GM12878 (cell line): Measurements from ENCODE around the gene TLR10. TPM values are rescaled to one million over a fixed set of nuclear protein-coding genes. Genes with fewer than 3 reads are reported as not detected.

Experiments
- BHLHE40 ChIP-seq, 2 experiments: fragments of 450-650 bp in 1 of 2; IDR thresholded peaks; 2 replicates each; pipeline ENCODE4 v1.6.1; 2011 to 2017; ENCODE audit warnings: low read depth in 2 of 2, borderline replicate concordance in 1 of 2, improper control_type of control experiment in 1 of 2, low read length in 1 of 2, mild to moderate bottlenecking in 1 of 2
- CBX5 ChIP-seq: sonication (generic); IDR thresholded peaks from 2 replicates; pipeline ENCODE4 v1.6.1; 2016; ENCODE audit warnings: low read depth, moderate library complexity, mild to moderate bottlenecking, inconsistent platforms
- HCFC1 ChIP-seq: fragments of 150-350 bp; IDR thresholded peaks from 2 replicates; pipeline ENCODE4 v1.6.1; 2014; ENCODE audit warnings: low read length
- JUNB ChIP-seq: IDR thresholded peaks from 2 replicates; pipeline ENCODE4 v1.6.1; 2016; ENCODE audit warnings: antibody characterized with exemption, mild to moderate bottlenecking
- PAX5 ChIP-seq: IDR thresholded peaks from 2 replicates; pipeline ENCODE4 v1.6.1; 2011; ENCODE audit warnings: low read depth, low read length, borderline replicate concordance
- RAD21 ChIP-seq: IDR thresholded peaks from 2 replicates; pipeline ENCODE4 v1.6.1; 2011; ENCODE audit warnings: mild to moderate bottlenecking, low read depth, low read length, moderate library complexity; ENCODE audit not compliant: insufficient read depth
- RAD51 ChIP-seq: fragments of 450-650 bp; IDR thresholded peaks from 2 replicates; pipeline ENCODE4 v1.6.1; 2016; ENCODE audit warnings: moderate library complexity, mild to moderate bottlenecking, inconsistent platforms
- STAT3 ChIP-seq: IDR thresholded peaks from 2 replicates; pipeline ENCODE4 v1.6.1; 2011; ENCODE audit warnings: low read depth, low read length, improper control_type of control experiment
- SUPT20H ChIP-seq: IDR thresholded peaks from 2 replicates; pipeline ENCODE4 v1.6.1; 2011; ENCODE audit warnings: low read depth, mild to moderate bottlenecking, low read length, moderate library complexity, borderline replicate concordance; ENCODE audit not compliant: control insufficient read depth
- TCF7 ChIP-seq: IDR thresholded peaks from 2 replicates; pipeline ENCODE4 v1.6.1; 2014; ENCODE audit warnings: antibody characterized with exemption, borderline replicate concordance
- ZNF207 ChIP-seq: fragments of 450-650 bp; IDR thresholded peaks from 2 replicates; pipeline ENCODE4 v1.6.1; 2014; ENCODE audit warnings: antibody characterized with exemption, mild to moderate bottlenecking, borderline replicate concordance
- polyA plus RNA-seq, 11 experiments: library from polyadenylated mRNA; depleted of rRNA in 4 of 11; unstranded in 6 of 11; stranded (reverse) in 5 of 11; fragments of >200 nt; fragmentation: Nextera tagmentation in 4 of 11; fragmentation: Illumina TruSeq in 1 of 11; extraction: Ambion mirVana in 4 of 11; extraction: Trizol in 1 of 11; gene quantifications; 1 replicate in 1 of 11; 2 replicates in 10 of 11; pipeline versions ENCODE4 v1.2.1 to v1.2.3, GENCODE V29; 2011 to 2016; ENCODE audit warnings: inconsistent platforms in 2 of 11, missing spikeins in 2 of 11, low read depth in 1 of 11
- total RNA-seq, 4 experiments: library from RNA; depleted of rRNA in 3 of 4; stranded (reverse); fragments of >200 nt in 3 of 4; fragmentation: Illumina TruSeq in 1 of 4; extraction: Trizol in 1 of 4; gene quantifications; 2 replicates each; pipeline versions ENCODE4 v1.2.1 to v1.2.3, GENCODE V29; 2013 to 2021
- TF ChIP-seq, protein P1 (sequence below): fragments of 450-650 bp; IDR thresholded peaks from 2 replicates; pipeline ENCODE4 v1.6.1; 2017; ENCODE audit warnings: mild to moderate bottlenecking, moderate library complexity
- TF ChIP-seq, protein P2 (sequence below): fragments of 450-650 bp; formaldehyde crosslinking; IDR thresholded peaks from 2 replicates; pipeline ENCODE4 v1.5.0; 2022; ENCODE audit warnings: mild to moderate bottlenecking, missing genetic modification characterization
- TF ChIP-seq, protein P3 (sequence below): fragments of 450-650 bp; IDR thresholded peaks from 2 replicates; pipeline ENCODE4 v1.6.1; 2016; ENCODE audit warnings: mild to moderate bottlenecking
- TF ChIP-seq, protein P4 (sequence below): IDR thresholded peaks from 2 replicates; pipeline ENCODE4 v1.6.1; 2011; ENCODE audit warnings: mild to moderate bottlenecking, low read depth, low read length, moderate library complexity; ENCODE audit not compliant: insufficient replicate concordance
- TF ChIP-seq, protein P5 (sequence below): IDR thresholded peaks from 2 replicates; pipeline ENCODE4 v1.6.1; 2012; ENCODE audit warnings: low read depth, low read length, improper control_type of control experiment

TLR10 gene
- total and polyA plus RNA-seq, 10 of the 15 experiments (the other 5 are each of a cell fraction or from before 2014, with no cell fraction given): 31.5 to 149 (median 64.9) TPM

DNA sequence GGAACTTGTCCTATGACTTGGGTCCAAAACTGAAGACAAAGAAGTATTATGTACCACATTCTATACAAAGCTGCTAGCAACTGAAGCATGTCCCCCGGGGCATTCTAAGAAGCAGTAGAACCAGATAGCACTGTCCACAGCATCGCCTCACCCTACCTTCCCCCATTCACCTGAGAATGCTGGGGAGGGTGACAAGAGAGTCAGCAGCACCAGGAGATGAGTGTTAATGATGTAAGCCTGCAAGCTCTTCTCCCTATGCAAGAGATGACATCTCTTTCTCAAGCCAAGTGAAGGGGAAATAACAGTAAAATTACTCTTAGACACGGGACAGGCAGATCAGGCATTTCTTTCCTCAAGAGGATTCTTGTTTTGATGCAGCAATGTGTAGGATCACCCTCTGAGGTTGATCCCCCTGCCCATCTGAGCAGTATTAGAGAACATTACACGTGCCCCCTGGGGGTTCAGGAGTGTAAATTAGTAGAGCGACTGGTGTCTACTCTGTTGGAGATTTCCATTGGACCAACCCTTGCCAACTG lies 35.7 kb upstream of the TLR10 start (continued):
- TF ChIP-seq, protein P1, sequence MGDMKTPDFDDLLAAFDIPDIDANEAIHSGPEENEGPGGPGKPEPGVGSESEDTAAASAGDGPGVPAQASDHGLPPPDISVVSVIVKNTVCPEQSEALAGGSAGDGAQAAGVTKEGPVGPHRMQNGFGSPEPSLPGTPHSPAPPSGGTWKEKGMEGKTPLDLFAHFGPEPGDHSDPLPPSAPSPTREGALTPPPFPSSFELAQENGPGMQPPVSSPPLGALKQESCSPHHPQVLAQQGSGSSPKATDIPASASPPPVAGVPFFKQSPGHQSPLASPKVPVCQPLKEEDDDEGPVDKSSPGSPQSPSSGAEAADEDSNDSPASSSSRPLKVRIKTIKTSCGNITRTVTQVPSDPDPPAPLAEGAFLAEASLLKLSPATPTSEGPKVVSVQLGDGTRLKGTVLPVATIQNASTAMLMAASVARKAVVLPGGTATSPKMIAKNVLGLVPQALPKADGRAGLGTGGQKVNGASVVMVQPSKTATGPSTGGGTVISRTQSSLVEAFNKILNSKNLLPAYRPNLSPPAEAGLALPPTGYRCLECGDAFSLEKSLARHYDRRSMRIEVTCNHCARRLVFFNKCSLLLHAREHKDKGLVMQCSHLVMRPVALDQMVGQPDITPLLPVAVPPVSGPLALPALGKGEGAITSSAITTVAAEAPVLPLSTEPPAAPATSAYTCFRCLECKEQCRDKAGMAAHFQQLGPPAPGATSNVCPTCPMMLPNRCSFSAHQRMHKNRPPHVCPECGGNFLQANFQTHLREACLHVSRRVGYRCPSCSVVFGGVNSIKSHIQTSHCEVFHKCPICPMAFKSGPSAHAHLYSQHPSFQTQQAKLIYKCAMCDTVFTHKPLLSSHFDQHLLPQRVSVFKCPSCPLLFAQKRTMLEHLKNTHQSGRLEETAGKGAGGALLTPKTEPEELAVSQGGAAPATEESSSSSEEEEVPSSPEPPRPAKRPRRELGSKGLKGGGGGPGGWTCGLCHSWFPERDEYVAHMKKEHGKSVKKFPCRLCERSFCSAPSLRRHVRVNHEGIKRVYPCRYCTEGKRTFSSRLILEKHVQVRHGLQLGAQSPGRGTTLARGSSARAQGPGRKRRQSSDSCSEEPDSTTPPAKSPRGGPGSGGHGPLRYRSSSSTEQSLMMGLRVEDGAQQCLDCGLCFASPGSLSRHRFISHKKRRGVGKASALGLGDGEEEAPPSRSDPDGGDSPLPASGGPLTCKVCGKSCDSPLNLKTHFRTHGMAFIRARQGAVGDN: peak; percentile 28; the same call in 1 of the 2 replicates
- TF ChIP-seq STAT3 (no peak; the same call in 1 of the 2 replicates), CBX5 (no peak), TCF7 (no peak), SUPT20H (no peak), RAD21 (no peak), BHLHE40 (IDR thresholded peaks at IDR 0.05; ENCODE audit: borderline replicate concordance in 1 of 2, low read depth in 2 of 2, low read length in 1 of 2) (peak; percentile 65 to 82; a peak in 3 of 4 replicates), HCFC1 (0 out of 2 replicates have a peak, but pooled peaks have one; percentile 37), ZNF207 (peak; percentile 73; the same call in 1 of the 2 replicates), JUNB (peak; percentile 64), PAX5 (peak; percentile 82), RAD51 (0 out of 2 replicates have a peak, but pooled peaks have one; percentile 37)
- TF ChIP-seq, protein P2, sequence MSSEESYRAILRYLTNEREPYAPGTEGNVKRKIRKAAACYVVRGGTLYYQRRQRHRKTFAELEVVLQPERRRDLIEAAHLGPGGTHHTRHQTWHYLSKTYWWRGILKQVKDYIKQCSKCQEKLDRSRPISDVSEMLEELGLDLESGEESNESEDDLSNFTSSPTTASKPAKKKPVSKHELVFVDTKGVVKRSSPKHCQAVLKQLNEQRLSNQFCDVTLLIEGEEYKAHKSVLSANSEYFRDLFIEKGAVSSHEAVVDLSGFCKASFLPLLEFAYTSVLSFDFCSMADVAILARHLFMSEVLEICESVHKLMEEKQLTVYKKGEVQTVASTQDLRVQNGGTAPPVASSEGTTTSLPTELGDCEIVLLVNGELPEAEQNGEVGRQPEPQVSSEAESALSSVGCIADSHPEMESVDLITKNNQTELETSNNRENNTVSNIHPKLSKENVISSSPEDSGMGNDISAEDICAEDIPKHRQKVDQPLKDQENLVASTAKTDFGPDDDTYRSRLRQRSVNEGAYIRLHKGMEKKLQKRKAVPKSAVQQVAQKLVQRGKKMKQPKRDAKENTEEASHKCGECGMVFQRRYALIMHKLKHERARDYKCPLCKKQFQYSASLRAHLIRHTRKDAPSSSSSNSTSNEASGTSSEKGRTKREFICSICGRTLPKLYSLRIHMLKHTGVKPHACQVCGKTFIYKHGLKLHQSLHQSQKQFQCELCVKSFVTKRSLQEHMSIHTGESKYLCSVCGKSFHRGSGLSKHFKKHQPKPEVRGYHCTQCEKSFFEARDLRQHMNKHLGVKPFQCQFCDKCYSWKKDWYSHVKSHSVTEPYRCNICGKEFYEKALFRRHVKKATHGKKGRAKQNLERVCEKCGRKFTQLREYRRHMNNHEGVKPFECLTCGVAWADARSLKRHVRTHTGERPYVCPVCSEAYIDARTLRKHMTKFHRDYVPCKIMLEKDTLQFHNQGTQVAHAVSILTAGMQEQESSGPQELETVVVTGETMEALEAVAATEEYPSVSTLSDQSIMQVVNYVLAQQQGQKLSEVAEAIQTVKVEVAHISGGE (CRISPR knock-in tag): no peak
- TF ChIP-seq, protein P3, sequence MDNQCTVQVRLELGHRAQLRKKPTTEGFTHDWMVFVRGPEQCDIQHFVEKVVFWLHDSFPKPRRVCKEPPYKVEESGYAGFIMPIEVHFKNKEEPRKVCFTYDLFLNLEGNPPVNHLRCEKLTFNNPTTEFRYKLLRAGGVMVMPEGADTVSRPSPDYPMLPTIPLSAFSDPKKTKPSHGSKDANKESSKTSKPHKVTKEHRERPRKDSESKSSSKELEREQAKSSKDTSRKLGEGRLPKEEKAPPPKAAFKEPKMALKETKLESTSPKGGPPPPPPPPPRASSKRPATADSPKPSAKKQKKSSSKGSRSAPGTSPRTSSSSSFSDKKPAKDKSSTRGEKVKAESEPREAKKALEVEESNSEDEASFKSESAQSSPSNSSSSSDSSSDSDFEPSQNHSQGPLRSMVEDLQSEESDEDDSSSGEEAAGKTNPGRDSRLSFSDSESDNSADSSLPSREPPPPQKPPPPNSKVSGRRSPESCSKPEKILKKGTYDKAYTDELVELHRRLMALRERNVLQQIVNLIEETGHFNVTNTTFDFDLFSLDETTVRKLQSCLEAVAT: peak; percentile 64
- TF ChIP-seq, protein P4, sequence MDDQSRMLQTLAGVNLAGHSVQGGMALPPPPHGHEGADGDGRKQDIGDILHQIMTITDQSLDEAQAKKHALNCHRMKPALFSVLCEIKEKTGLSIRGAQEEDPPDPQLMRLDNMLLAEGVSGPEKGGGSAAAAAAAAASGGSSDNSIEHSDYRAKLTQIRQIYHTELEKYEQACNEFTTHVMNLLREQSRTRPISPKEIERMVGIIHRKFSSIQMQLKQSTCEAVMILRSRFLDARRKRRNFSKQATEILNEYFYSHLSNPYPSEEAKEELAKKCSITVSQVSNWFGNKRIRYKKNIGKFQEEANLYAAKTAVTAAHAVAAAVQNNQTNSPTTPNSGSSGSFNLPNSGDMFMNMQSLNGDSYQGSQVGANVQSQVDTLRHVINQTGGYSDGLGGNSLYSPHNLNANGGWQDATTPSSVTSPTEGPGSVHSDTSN: no peak
- TF ChIP-seq, protein P5, sequence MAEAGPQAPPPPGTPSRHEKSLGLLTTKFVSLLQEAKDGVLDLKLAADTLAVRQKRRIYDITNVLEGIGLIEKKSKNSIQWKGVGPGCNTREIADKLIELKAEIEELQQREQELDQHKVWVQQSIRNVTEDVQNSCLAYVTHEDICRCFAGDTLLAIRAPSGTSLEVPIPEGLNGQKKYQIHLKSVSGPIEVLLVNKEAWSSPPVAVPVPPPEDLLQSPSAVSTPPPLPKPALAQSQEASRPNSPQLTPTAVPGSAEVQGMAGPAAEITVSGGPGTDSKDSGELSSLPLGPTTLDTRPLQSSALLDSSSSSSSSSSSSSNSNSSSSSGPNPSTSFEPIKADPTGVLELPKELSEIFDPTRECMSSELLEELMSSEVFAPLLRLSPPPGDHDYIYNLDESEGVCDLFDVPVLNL: no peak
